Measurements from ENCODE around the gene MIPOL1.

MIPOL1 gene

GRCh38 chr14:37411079-37411735 is 213.5 kb downstream of the MIPOL1 start:
- Histone ChIP-seq H3K36me3 (ENCODE audit: control insufficient read depth in 5 of 5, insufficient read depth in 5 of 5, low read length in 5 of 5) (peaks cover 0 to 5% (median 0%) of the 10 kb centered on the region in 5 donors), H3K9me3 (ENCODE audit: control insufficient read depth in 5 of 5, low read length in 5 of 5) (no peaks in the 10 kb centered on the region), H3K4me1 (ENCODE audit: control insufficient read depth in 5 of 5, insufficient read depth in 5 of 5, low read length in 5 of 5) (no peaks in the 10 kb centered on the region), H3K27ac (ENCODE audit: low read depth, low read length) (no peak overlapping the region), H3K9ac (ENCODE audit: low read length in 5 of 5) (no peak overlapping the region), H3K27me3 (ENCODE audit: control insufficient read depth in 5 of 5, insufficient read depth in 4 of 5, low read length in 5 of 5) (no peaks in the 10 kb centered on the region), H3K4me3 (ENCODE audit: low read depth in 1 of 5, low read length in 5 of 5) (no peak overlapping the region)

- peaks cover 0 to 5% (median 0%) of the 10 kb centered on the region in 5 donors for H3K36me3 ChIP-seq (ENCODE audit: control insufficient read depth in 5 of 5, insufficient read depth in 5 of 5, low read length in 5 of 5)
- no peak overlapping the region for H3K27ac ChIP-seq (ENCODE audit: low read depth, low read length)
- H3K27me3 ChIP-seq (ENCODE audit: control insufficient read depth in 5 of 5, insufficient read depth in 4 of 5, low read length in 5 of 5), result no peaks in the 10 kb centered on the region
- H3K9me3 ChIP-seq (ENCODE audit: control insufficient read depth in 5 of 5, low read length in 5 of 5), result no peaks in the 10 kb centered on the region
- H3K4me3 ChIP-seq (ENCODE audit: low read depth in 1 of 5, low read length in 5 of 5), result no peak overlapping the region
- H3K9ac ChIP-seq (ENCODE audit: low read length in 5 of 5), result no peak overlapping the region
- no peaks in the 10 kb centered on the region for H3K4me1 ChIP-seq (ENCODE audit: control insufficient read depth in 5 of 5, insufficient read depth in 5 of 5, low read length in 5 of 5)
Measured at GRCh38 chr14:37413050-37413449, 215.3 kb downstream of the MIPOL1 start.

DNA sequence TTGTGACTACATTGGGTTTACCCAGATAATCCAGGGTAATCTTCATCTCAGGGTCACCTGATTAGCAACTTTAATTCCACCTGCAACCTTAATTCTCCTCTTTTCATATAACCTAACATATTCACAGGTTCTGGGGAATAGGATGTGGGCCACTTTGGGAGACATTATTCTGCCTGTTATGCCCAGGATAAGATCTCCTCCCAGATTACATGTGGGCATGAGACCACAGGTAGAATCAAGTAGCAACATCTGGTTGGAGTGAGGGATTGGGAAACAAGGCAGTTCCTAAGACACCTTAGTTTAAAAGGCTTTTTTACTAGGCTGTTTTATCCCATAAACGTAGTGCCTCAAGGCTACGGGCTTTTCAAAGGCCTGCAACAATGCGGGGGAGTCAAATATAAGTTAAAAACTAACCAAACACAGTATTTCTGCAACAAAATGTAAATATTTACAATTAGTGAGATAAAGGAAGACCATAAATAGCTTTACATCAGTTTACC is 215.8 kb downstream of the MIPOL1 start:
- Histone ChIP-seq H3K27me3 (ENCODE audit: control insufficient read depth in 5 of 5, insufficient read depth in 4 of 5, low read length in 5 of 5) (no peaks in the 10 kb centered on the region), H3K36me3 (ENCODE audit: control insufficient read depth in 5 of 5, insufficient read depth in 5 of 5, low read length in 5 of 5) (peaks cover 0 to 5% (median 0%) of the 10 kb centered on the region in 5 donors), H3K9me3 (ENCODE audit: control insufficient read depth in 5 of 5, low read length in 5 of 5) (no peaks in the 10 kb centered on the region), H3K4me3 (ENCODE audit: low read depth in 1 of 5, low read length in 5 of 5) (no peak overlapping the region), H3K4me1 (ENCODE audit: control insufficient read depth in 5 of 5, insufficient read depth in 5 of 5, low read length in 5 of 5) (no peaks in the 10 kb centered on the region), H3K27ac (ENCODE audit: low read depth, low read length) (no peak overlapping the region), H3K9ac (ENCODE audit: low read length in 5 of 5) (no peak overlapping the region)

DNA sequence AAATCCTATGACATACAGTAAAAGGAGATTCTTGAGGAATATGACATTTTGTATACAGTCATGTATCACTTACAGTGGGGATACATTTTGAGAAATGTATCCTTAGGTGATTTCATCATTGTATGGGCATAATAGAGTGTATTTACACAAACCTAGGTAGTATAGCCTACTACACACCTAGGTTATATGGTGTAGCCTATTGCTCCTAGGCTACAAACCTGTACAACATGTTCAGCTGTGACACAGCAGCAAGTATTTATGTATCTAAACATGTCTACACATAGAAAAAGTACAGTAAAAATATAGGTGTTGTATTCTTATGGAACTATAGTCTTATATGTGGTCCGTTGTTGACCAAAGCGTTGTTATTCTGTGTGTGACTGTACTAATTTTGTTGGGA is 218.5 kb downstream of the MIPOL1 start:
- no peak overlapping the region for H3K27ac ChIP-seq (ENCODE audit: low read depth, low read length)
- no peaks in the 10 kb centered on the region for H3K4me1 ChIP-seq (ENCODE audit: control insufficient read depth in 5 of 5, insufficient read depth in 5 of 5, low read length in 5 of 5)
- H3K9ac ChIP-seq (ENCODE audit: low read length in 5 of 5), result no peak overlapping the region
- no peaks in the 10 kb centered on the region for H3K27me3 ChIP-seq (ENCODE audit: control insufficient read depth in 5 of 5, insufficient read depth in 4 of 5, low read length in 5 of 5)
- H3K36me3 ChIP-seq (ENCODE audit: control insufficient read depth in 5 of 5, insufficient read depth in 5 of 5, low read length in 5 of 5), result peaks cover 0 to 5% (median 0%) of the 10 kb centered on the region in 5 donors
- no peaks in the 10 kb centered on the region for H3K9me3 ChIP-seq (ENCODE audit: control insufficient read depth in 5 of 5, low read length in 5 of 5)
- no peak overlapping the region for H3K4me3 ChIP-seq (ENCODE audit: low read depth in 1 of 5, low read length in 5 of 5)

DNA sequence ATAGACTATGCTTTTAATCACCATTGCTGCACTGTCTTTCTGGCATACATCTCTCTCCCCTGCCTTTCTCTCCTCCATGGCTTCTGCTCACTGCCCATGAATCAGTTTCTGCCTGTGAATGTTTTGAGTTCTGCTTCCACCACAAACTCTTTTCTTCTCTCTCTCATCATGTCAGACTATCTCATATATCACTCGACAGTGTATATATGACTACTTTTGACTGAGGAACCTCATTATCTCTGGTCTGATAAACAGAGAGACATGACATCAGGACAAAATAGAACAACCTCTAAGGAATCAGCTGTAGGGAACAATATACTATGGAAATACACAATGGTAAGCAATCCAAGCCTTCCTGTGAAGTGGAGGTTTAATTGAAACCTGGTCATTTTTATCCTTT is 219.4 kb downstream of the MIPOL1 start:
- Histone ChIP-seq H3K9me3 (ENCODE audit: control insufficient read depth in 5 of 5, low read length in 5 of 5) (no peaks in the 10 kb centered on the region), H3K4me3 (ENCODE audit: low read depth in 1 of 5, low read length in 5 of 5) (no peak overlapping the region), H3K36me3 (ENCODE audit: control insufficient read depth in 5 of 5, insufficient read depth in 5 of 5, low read length in 5 of 5) (peaks cover 0 to 5% (median 0%) of the 10 kb centered on the region in 5 donors), H3K27me3 (ENCODE audit: control insufficient read depth in 5 of 5, insufficient read depth in 4 of 5, low read length in 5 of 5) (no peaks in the 10 kb centered on the region), H3K4me1 (ENCODE audit: control insufficient read depth in 5 of 5, insufficient read depth in 5 of 5, low read length in 5 of 5) (no peaks in the 10 kb centered on the region), H3K9ac (ENCODE audit: low read length in 5 of 5) (no peak overlapping the region), H3K27ac (ENCODE audit: low read depth, low read length) (no peak overlapping the region)

DNA sequence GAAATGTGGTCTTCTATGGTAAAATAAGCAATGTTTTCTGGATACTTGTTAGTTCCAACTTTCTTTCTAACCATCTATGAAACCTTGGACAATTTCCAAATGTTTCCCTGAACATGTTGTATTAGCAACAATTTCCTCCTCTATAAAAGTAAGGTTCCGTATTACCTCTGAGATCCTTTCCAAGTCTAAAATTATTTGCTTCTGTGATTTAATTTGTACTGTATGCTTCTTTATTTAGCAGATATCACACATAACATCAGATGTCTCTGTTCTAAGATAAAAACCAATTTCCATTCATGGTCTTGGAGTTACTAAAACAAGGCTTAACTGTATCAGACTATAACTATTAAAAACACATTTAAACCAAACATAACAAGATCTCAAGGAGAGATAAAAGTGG is 220.1 kb downstream of the MIPOL1 start:
- H3K4me3 ChIP-seq (ENCODE audit: low read depth in 1 of 5, low read length in 5 of 5), result no peak overlapping the region
- no peak overlapping the region for H3K27ac ChIP-seq (ENCODE audit: low read depth, low read length)
- H3K36me3 ChIP-seq (ENCODE audit: control insufficient read depth in 5 of 5, insufficient read depth in 5 of 5, low read length in 5 of 5), result peaks cover 0 to 4% (median 0%) of the 10 kb centered on the region in 5 donors
- H3K9ac ChIP-seq (ENCODE audit: low read length in 5 of 5), result no peak overlapping the region
- H3K4me1 ChIP-seq (ENCODE audit: control insufficient read depth in 5 of 5, insufficient read depth in 5 of 5, low read length in 5 of 5), result no peaks in the 10 kb centered on the region
- no peaks in the 10 kb centered on the region for H3K27me3 ChIP-seq (ENCODE audit: control insufficient read depth in 5 of 5, insufficient read depth in 4 of 5, low read length in 5 of 5)
- H3K9me3 ChIP-seq (ENCODE audit: control insufficient read depth in 5 of 5, low read length in 5 of 5), result no peaks in the 10 kb centered on the region

DNA sequence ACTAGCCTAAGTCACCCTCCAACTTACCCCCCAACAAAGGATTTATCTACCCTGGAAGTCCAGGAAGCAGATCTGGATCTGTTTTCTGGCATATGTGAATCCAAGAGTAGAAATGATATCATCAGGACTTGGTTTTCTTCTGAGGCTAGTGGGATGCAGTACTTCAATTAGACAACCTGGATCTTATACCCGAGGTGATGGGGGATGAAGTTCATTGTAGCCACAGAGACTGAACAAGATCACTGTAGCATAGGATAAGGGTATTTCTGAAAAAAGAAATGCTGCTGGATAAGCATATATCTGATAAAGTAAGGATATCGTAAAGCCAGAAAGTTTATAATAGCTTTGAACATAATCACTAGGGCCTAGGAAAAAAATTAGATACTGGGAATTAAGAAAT is 222.9 kb downstream of the MIPOL1 start:
- H3K27ac ChIP-seq (ENCODE audit: low read depth, low read length), result no peak overlapping the region
- H3K27me3 ChIP-seq (ENCODE audit: control insufficient read depth in 5 of 5, insufficient read depth in 4 of 5, low read length in 5 of 5), result no peaks in the 10 kb centered on the region
- peaks cover 0 to 8% (median 0%) of the 10 kb centered on the region in 5 donors for H3K36me3 ChIP-seq (ENCODE audit: control insufficient read depth in 5 of 5, insufficient read depth in 5 of 5, low read length in 5 of 5)
- H3K4me3 ChIP-seq (ENCODE audit: low read depth in 1 of 5, low read length in 5 of 5), result no peak overlapping the region
- no peaks in the 10 kb centered on the region for H3K4me1 ChIP-seq (ENCODE audit: control insufficient read depth in 5 of 5, insufficient read depth in 5 of 5, low read length in 5 of 5)
- no peak overlapping the region for H3K9ac ChIP-seq (ENCODE audit: low read length in 5 of 5)
- H3K9me3 ChIP-seq (ENCODE audit: control insufficient read depth in 5 of 5, low read length in 5 of 5), result no peaks in the 10 kb centered on the region

- Histone ChIP-seq H3K27ac (ENCODE audit: low read depth, low read length) (no peak overlapping the region), H3K27me3 (ENCODE audit: control insufficient read depth in 5 of 5, insufficient read depth in 4 of 5, low read length in 5 of 5) (no peaks in the 10 kb centered on the region), H3K4me3 (ENCODE audit: low read depth in 1 of 5, low read length in 5 of 5) (no peak overlapping the region), H3K9ac (ENCODE audit: low read length in 5 of 5) (no peak overlapping the region), H3K9me3 (ENCODE audit: control insufficient read depth in 5 of 5, low read length in 5 of 5) (no peaks in the 10 kb centered on the region), H3K4me1 (ENCODE audit: control insufficient read depth in 5 of 5, insufficient read depth in 5 of 5, low read length in 5 of 5) (no peaks in the 10 kb centered on the region), H3K36me3 (ENCODE audit: control insufficient read depth in 5 of 5, insufficient read depth in 5 of 5, low read length in 5 of 5) (peaks cover 0 to 8% (median 0%) of the 10 kb centered on the region in 5 donors)
Measured at GRCh38 chr14:37422319-37422718, 224.6 kb downstream of the MIPOL1 start.

DNA sequence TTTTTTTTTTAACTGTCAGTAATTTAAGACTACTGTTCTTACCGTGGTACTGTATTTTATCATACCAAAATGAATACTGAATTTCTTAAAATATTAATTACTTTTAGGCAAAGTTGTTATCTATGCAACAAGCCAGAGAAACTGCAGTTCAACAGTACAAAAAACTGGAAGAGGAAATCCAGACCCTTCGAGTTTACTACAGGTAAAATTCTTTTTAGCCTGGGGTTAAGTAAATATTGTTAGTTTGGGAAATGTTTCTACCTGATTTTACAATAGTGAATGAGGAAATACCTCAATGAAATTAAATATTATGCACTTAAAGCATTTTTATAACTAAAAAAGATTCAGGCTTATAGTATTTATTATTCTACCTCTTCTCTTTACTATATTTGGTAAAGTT is 225.0 kb downstream of the MIPOL1 start:
- Histone ChIP-seq H3K27me3 (ENCODE audit: control insufficient read depth in 5 of 5, insufficient read depth in 4 of 5, low read length in 5 of 5) (no peaks in the 10 kb centered on the region), H3K36me3 (ENCODE audit: control insufficient read depth in 5 of 5, insufficient read depth in 5 of 5, low read length in 5 of 5) (peaks cover 0 to 8% (median 0%) of the 10 kb centered on the region in 5 donors), H3K4me3 (ENCODE audit: low read depth in 1 of 5, low read length in 5 of 5) (no peak overlapping the region), H3K27ac (ENCODE audit: low read depth, low read length) (no peak overlapping the region), H3K9me3 (ENCODE audit: control insufficient read depth in 5 of 5, low read length in 5 of 5) (no peaks in the 10 kb centered on the region), H3K4me1 (ENCODE audit: control insufficient read depth in 5 of 5, insufficient read depth in 5 of 5, low read length in 5 of 5) (no peaks in the 10 kb centered on the region), H3K9ac (ENCODE audit: low read length in 5 of 5) (no peak overlapping the region)

DNA sequence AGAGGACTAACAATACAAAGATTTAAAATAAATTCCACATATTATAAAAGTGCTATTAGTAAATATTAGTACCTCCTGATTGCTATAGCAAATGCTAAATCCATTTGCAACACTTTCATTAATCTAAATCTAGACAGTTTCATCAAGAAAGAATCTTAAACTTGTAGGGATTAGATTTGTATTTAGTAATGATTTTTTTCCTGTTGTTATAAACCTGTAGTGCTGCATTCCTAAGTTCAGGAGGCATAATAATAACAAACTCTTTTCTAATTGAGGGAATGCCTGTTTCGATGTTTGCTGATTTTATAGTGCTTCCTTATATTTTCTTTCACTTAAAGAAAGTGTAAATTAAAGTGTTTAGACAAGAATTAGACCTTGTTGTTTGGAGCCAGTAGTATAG is 231.2 kb downstream of the MIPOL1 start:
- Histone ChIP-seq H3K9me3 (ENCODE audit: control insufficient read depth in 5 of 5, low read length in 5 of 5) (no peaks in the 10 kb centered on the region), H3K4me3 (ENCODE audit: low read depth in 1 of 5, low read length in 5 of 5) (no peak overlapping the region), H3K4me1 (ENCODE audit: control insufficient read depth in 5 of 5, insufficient read depth in 5 of 5, low read length in 5 of 5) (no peaks in the 10 kb centered on the region), H3K9ac (ENCODE audit: low read length in 5 of 5) (no peak overlapping the region), H3K27ac (ENCODE audit: low read depth, low read length) (no peak overlapping the region), H3K36me3 (ENCODE audit: control insufficient read depth in 5 of 5, insufficient read depth in 5 of 5, low read length in 5 of 5) (peaks cover 0 to 4% (median 0%) of the 10 kb centered on the region in 5 donors), H3K27me3 (ENCODE audit: control insufficient read depth in 5 of 5, insufficient read depth in 4 of 5, low read length in 5 of 5) (no peaks in the 10 kb centered on the region)

All from subcutaneous abdominal adipose tissue (tissue), 5 donors.